Suprapubic skin (tissue), 4 donors: ENCODE measurements around the gene GALNT8.

Source experiments
- EP300 ChIP-seq: sonication (generic); formaldehyde crosslinking; IDR thresholded peaks from one replicate; pipeline ENCODE4 v1.6.1; 2017; ENCODE audit warnings: antibody characterized with exemption
- POLR2A ChIP-seq, 2 donors: fragments of 450-650 bp; IDR thresholded peaks; one replicate each; pipeline ENCODE4 v1.6.1; 2017; ENCODE audit warnings: antibody characterized with exemption in 2 of 2, mild to moderate bottlenecking in 2 of 2, moderate library complexity in 2 of 2
- POLR2AphosphoS5 ChIP-seq, 3 donors: sonication (generic); formaldehyde crosslinking; IDR thresholded peaks; one replicate each; pipeline ENCODE4 v1.6.1; 2017; ENCODE audit warnings: antibody characterized with exemption in 3 of 3
- TF ChIP-seq, protein P1 (sequence below), 2 donors: fragments of 200-600 bp in 1 of 2; fragments of 450-650 bp in 1 of 2; sonication (generic) in 1 of 2; IDR thresholded peaks; one replicate each; pipeline ENCODE4 v1.5.1; 2016 to 2019; ENCODE audit warnings: antibody characterized with exemption in 2 of 2, mild to moderate bottlenecking in 1 of 2, moderate library complexity in 1 of 2

- TF ChIP-seq POLR2AphosphoS5 (IDR thresholded peaks at IDR 0.05) (no peak), POLR2A (IDR thresholded peaks at IDR 0.05) (no peak), EP300 (no peak)
- TF ChIP-seq, protein P1, sequence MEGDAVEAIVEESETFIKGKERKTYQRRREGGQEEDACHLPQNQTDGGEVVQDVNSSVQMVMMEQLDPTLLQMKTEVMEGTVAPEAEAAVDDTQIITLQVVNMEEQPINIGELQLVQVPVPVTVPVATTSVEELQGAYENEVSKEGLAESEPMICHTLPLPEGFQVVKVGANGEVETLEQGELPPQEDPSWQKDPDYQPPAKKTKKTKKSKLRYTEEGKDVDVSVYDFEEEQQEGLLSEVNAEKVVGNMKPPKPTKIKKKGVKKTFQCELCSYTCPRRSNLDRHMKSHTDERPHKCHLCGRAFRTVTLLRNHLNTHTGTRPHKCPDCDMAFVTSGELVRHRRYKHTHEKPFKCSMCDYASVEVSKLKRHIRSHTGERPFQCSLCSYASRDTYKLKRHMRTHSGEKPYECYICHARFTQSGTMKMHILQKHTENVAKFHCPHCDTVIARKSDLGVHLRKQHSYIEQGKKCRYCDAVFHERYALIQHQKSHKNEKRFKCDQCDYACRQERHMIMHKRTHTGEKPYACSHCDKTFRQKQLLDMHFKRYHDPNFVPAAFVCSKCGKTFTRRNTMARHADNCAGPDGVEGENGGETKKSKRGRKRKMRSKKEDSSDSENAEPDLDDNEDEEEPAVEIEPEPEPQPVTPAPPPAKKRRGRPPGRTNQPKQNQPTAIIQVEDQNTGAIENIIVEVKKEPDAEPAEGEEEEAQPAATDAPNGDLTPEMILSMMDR (IDR thresholded peaks at IDR 0.05), result no peak
Measured at GRCh38 chr12:4768341-4768740, 48.1 kb downstream of the GALNT8 start.
